H1 (cell line): ENCODE results near the gene COL25A1. TPM values are rescaled to one million over a fixed set of nuclear protein-coding genes. Genes with fewer than 3 reads are reported as not detected.

ENCODE experiments used
- CTCF ChIA-PET: fragments of 300-600 bp; sonication (Branson Sonifier 250); formaldehyde crosslinking; loops from one replicate; lab custom pipeline; 2021; ENCODE audit not compliant: partially characterized antibody; lab: Charles Lee
- POLR2A ChIA-PET: fragments of 300-600 bp; sonication (Branson Sonifier 250); formaldehyde crosslinking; loops from one replicate; lab custom pipeline; 2021; ENCODE audit warnings: inconsistent platforms; ENCODE audit not compliant: partially characterized antibody; lab: Charles Lee
- DNase-seq, 2 experiments: peaks; one replicate each; pipeline versions ENCODE4 v3.0.0 to v3.0.0-alpha.2; 2010 to 2022; ENCODE audit warnings: low spot score in 2 of 2, low read depth in 1 of 2, mixed read lengths in 1 of 2
- FAIRE-seq: peaks from 2 replicates; lab custom pipeline; 2011; peaks lifted over from hg19 to GRCh38; lab: Jason Lieb, UNC
- H2AFZ ChIP-seq: 2 replicates; pipeline ENCODE4 v1.8.1; 2012; ENCODE audit warnings: low read length, inconsistent platforms
- H2AK5ac ChIP-seq: 2 replicates; pipeline ENCODE4 v1.6.1; 2013; ENCODE audit warnings: low read depth, low read length
- H2BK120ac ChIP-seq: replicated peaks from 2 replicates; pipeline ENCODE3; 2013; ENCODE audit warnings: low read depth, low read length, inconsistent platforms
- H2BK12ac ChIP-seq: 2 replicates; pipeline ENCODE4 v1.6.1; 2013; ENCODE audit warnings: low read depth, low read length
- H2BK15ac ChIP-seq: 2 replicates; pipeline ENCODE4 v1.6.1; 2013; ENCODE audit warnings: low read length
- H2BK20ac ChIP-seq: 2 replicates; pipeline ENCODE4 v1.6.1; 2013; ENCODE audit warnings: low read length
- H2BK5ac ChIP-seq: 2 replicates; pipeline ENCODE4 v1.6.1; 2013; ENCODE audit warnings: low read depth, low read length
- H3K14ac ChIP-seq: 2 replicates; pipeline ENCODE4 v1.6.1; 2013; ENCODE audit warnings: inconsistent platforms; ENCODE audit not compliant: insufficient read length
- H3K18ac ChIP-seq: 2 replicates; pipeline ENCODE4 v1.6.1; 2013; ENCODE audit warnings: low read length; ENCODE audit errors: extremely low read depth
- H3K23ac ChIP-seq: 2 replicates; pipeline ENCODE4 v1.6.1; 2013; ENCODE audit warnings: inconsistent platforms; ENCODE audit not compliant: insufficient read length
- H3K23me2 ChIP-seq: 2 replicates; pipeline ENCODE4 v1.6.1; 2013; ENCODE audit warnings: low read depth, low read length
- H3K27ac ChIP-seq: 2 replicates; pipeline ENCODE4 v1.6.1; 2011; ENCODE audit warnings: low read depth, low read length, inconsistent platforms
- H3K27me3 ChIP-seq, 4 experiments: replicated peaks in 1 of 4; 1 replicate in 1 of 4; 2 replicates in 3 of 4; pipeline versions ENCODE4 v1.6.1 to v1.8.1; 2011 to 2013; ENCODE audit warnings: low read length in 3 of 4, mild to moderate bottlenecking in 3 of 4, inconsistent platforms in 2 of 4, mixed read lengths in 2 of 4, moderate library complexity in 1 of 4; ENCODE audit not compliant: control insufficient read depth in 3 of 4, insufficient read depth in 3 of 4; ENCODE audit errors: extremely low read depth in 1 of 4
- H3K36me3 ChIP-seq, 4 experiments: 2 replicates each; pipeline versions ENCODE4 v1.6.1 to v1.8.1; 2011 to 2013; ENCODE audit warnings: mild to moderate bottlenecking in 4 of 4, low read length in 3 of 4, moderate library complexity in 2 of 4, control low read depth in 1 of 4, inconsistent platforms in 1 of 4; ENCODE audit not compliant: insufficient read depth in 4 of 4, control insufficient read depth in 2 of 4
- H3K4ac ChIP-seq: replicated peaks from 2 replicates; pipeline ENCODE3; 2013; ENCODE audit warnings: low read length, low read depth, mixed read lengths, inconsistent platforms; ENCODE audit not compliant: insufficient read length
- H3K4me1 ChIP-seq, 4 experiments: replicated peaks in 1 of 4; 1 replicate in 1 of 4; 2 replicates in 3 of 4; pipeline versions ENCODE4 v1.6.1 to v1.8.1; 2011 to 2013; ENCODE audit warnings: low read length in 3 of 4, inconsistent platforms in 2 of 4, mixed read lengths in 1 of 4; ENCODE audit not compliant: insufficient read depth in 4 of 4, control insufficient read depth in 3 of 4
- H3K4me2 ChIP-seq, 2 experiments: 2 replicates each; pipeline versions ENCODE4 v1.6.1 to v1.8.1; 2011 to 2013; ENCODE audit warnings: low read depth in 2 of 2, low read length in 2 of 2, control low read depth in 1 of 2, inconsistent platforms in 1 of 2, mild to moderate bottlenecking in 1 of 2; ENCODE audit not compliant: insufficient read depth in 1 of 2
- H3K4me3 ChIP-seq, 4 experiments: fragments of 200-600, 300-600 bp in 1 of 4; sonication (generic), shearing (Covaris generic), sonication (Bioruptor Twin) in 1 of 4; 2 replicates each; pipeline versions ENCODE4 v1.5.1 to v1.8.1; 2011 to 2016; ENCODE audit warnings: low read length in 4 of 4, low read depth in 3 of 4, control low read depth in 2 of 4, inconsistent platforms in 2 of 4, mild to moderate bottlenecking in 2 of 4, mixed read lengths in 1 of 4, moderate library complexity in 1 of 4; ENCODE audit not compliant: insufficient read depth in 2 of 4; ENCODE audit errors: extremely low read depth in 1 of 4
- H3K56ac ChIP-seq: replicated peaks from 2 replicates; pipeline ENCODE3; 2013; ENCODE audit warnings: low read depth, mild to moderate bottlenecking, mixed read lengths, low read length, inconsistent platforms; ENCODE audit not compliant: insufficient read length
- H3K79me1 ChIP-seq: 2 replicates; pipeline ENCODE4 v1.6.1; 2013; ENCODE audit warnings: low read depth, low read length, control low read depth
- H3K79me2 ChIP-seq, 2 experiments: 2 replicates each; pipeline versions ENCODE4 v1.6.1 to v1.8.1; 2012 to 2013; ENCODE audit warnings: low read length in 2 of 2, mild to moderate bottlenecking in 2 of 2, inconsistent platforms in 1 of 2; ENCODE audit not compliant: insufficient read depth in 2 of 2, control insufficient read depth in 1 of 2
- H3K9ac ChIP-seq, 4 experiments: replicated peaks in 1 of 4; 1 replicate in 1 of 4; 2 replicates in 3 of 4; pipeline versions ENCODE4 v1.6.1 to v1.8.1; 2011 to 2013; ENCODE audit warnings: low read depth in 3 of 4, low read length in 3 of 4, control low read depth in 2 of 4, mild to moderate bottlenecking in 2 of 4, moderate library complexity in 2 of 4, inconsistent platforms in 1 of 4; ENCODE audit errors: extremely low read depth in 1 of 4
- H3K9me3 ChIP-seq, 2 experiments: 2 replicates each; pipeline versions ENCODE4 v1.6.1 to v1.8.1; 2012 to 2013; ENCODE audit warnings: mild to moderate bottlenecking in 2 of 2, moderate library complexity in 2 of 2, control low read depth in 1 of 2, inconsistent platforms in 1 of 2, low read depth in 1 of 2, low read length in 1 of 2, mixed read lengths in 1 of 2; ENCODE audit not compliant: insufficient read depth in 2 of 2
- H4K20me1 ChIP-seq, 2 experiments: replicated peaks in 1 of 2; 2 replicates each; pipeline versions ENCODE3 to v1.8.1; 2011 to 2013; ENCODE audit warnings: inconsistent platforms in 2 of 2, low read length in 2 of 2, mild to moderate bottlenecking in 1 of 2; ENCODE audit not compliant: insufficient read depth in 2 of 2, control insufficient read depth in 1 of 2
- H4K5ac ChIP-seq: 2 replicates; pipeline ENCODE4 v1.6.1; 2013; ENCODE audit warnings: low read length, low read depth, mixed read lengths, inconsistent platforms; ENCODE audit not compliant: insufficient read length
- H4K8ac ChIP-seq: 2 replicates; pipeline ENCODE4 v1.8.0; 2013; ENCODE audit warnings: mild to moderate bottlenecking, moderate library complexity, low read length, inconsistent platforms; ENCODE audit not compliant: insufficient read depth; ENCODE audit errors: extremely low read depth
- H4K91ac ChIP-seq: replicated peaks from 2 replicates; pipeline ENCODE3; 2013; ENCODE audit warnings: low read length, mixed read lengths, inconsistent platforms; ENCODE audit not compliant: insufficient read length
- CBX8 ChIP-seq: fragments of 300-800, 300-1000 bp; sonication (generic); IDR thresholded peaks from 2 replicates; pipeline ENCODE4 v1.7.1; 2016; ENCODE audit warnings: low read depth, low read length, borderline replicate concordance
- EZH2 ChIP-seq: fragments of 200-600 bp; sonication (generic); IDR thresholded peaks from 2 replicates; pipeline ENCODE4 v1.7.1; 2012; ENCODE audit warnings: low read depth, mild to moderate bottlenecking, moderate library complexity, low read length, inconsistent platforms; ENCODE audit not compliant: severe bottlenecking
- FOSL1 ChIP-seq: IDR thresholded peaks from 2 replicates; pipeline ENCODE4 v1.6.1; 2011; ENCODE audit warnings: mild to moderate bottlenecking, low read depth, low read length, moderate library complexity; ENCODE audit not compliant: insufficient read depth
- NRF1 ChIP-seq: IDR thresholded peaks from 2 replicates; pipeline ENCODE4 v1.6.1; 2011; ENCODE audit warnings: mild to moderate bottlenecking, low read depth, low read length, improper control_type of control experiment
- RFX5 ChIP-seq: IDR thresholded peaks from 2 replicates; pipeline ENCODE4 v1.6.1; 2011; ENCODE audit warnings: low read depth, low read length, improper control_type of control experiment, borderline replicate concordance
- SIX5 ChIP-seq: IDR thresholded peaks from 2 replicates; pipeline ENCODE4 v1.6.1; 2011; ENCODE audit warnings: mild to moderate bottlenecking, low read depth, low read length
- SP1 ChIP-seq: IDR thresholded peaks from 2 replicates; pipeline ENCODE4 v1.6.1; 2011; ENCODE audit warnings: low read depth, low read length
- TBP ChIP-seq: IDR thresholded peaks from 2 replicates; pipeline ENCODE4 v1.6.1; 2011; ENCODE audit warnings: low read depth, low read length, improper control_type of control experiment
- WGBS, 2 experiments: shearing (Covaris generic) in 1 of 2; methylation state at CpG; one replicate each; pipeline versions ENCODE4 v1.1.6 to v1.1.7; 2013 to 2015; ENCODE audit warnings: low lambda C conversion rate in 2 of 2, mixed read lengths in 2 of 2, inconsistent platforms in 1 of 2, low coverage in 1 of 2, missing lambda C conversion rate in 1 of 2; ENCODE audit not compliant: insufficient replicate concordance in 2 of 2, insufficient coverage in 1 of 2, insufficient read length in 1 of 2; ENCODE audit errors: extremely low coverage in 1 of 2, missing lambda C conversion rate in 1 of 2; 5-methylcytosine and 5-hydroxymethylcytosine counted together
- polyA plus RNA-seq, 7 experiments: library from polyadenylated mRNA; depleted of rRNA in 3 of 7; stranded (reverse) in 5 of 7; unstranded in 2 of 7; fragments of >200 nt in 5 of 7; fragments of 200-250 nt in 2 of 7; gene quantifications; 1 replicate in 5 of 7; 2 replicates in 1 of 7; 4 replicates in 1 of 7; pipeline versions ENCODE4 v1.2.1 to v1.2.3, GENCODE V29; 2011 to 2013; ENCODE audit warnings: missing spikeins in 2 of 7, mixed read lengths in 2 of 7
- total RNA-seq: library from RNA; stranded (reverse); fragmentation: NEBNext Ultra II Directional; extraction: Animal tissue kit (Norgen Biotek cat#: 25700); gene quantifications from 2 replicates; pipeline ENCODE4 v1.2.1, GENCODE V29; 2021

Gene COL25A1
- total and polyA plus RNA-seq, 2 of the 8 experiments (the other 6 are each of a cell fraction or from before 2014, with no cell fraction given): 1.1 to 8.3 TPM

DNA sequence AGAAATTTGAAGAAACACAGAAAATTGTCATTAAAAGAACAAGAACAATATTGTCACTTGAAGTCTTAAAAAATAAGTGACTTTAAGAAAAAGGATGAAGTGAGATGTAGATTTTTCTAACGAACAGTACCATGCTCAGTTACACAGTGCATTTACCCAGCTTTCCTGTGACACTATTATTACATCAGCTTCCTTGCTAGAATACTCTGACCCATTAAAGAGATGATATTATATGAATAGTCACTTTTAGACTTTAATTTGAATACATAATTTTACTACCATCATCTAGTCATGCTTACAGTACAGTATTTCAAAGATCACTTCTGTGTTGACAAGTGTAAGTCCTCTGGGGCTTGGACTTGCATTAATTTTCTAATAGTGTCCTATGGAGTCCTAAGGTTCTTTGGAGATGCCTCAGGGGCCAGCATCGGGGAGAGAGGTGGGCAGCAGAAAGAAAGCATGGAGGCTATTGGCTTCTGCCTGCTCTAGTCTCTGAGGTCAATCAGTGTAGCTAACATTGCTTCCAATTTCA lies 10.7 kb downstream of the COL25A1 start:
- TF ChIP-seq SIX5 (no peak), FOSL1 (no peak), NRF1 (no peak), CBX8 (no peak), RFX5 (no peak), TBP (no peak), EZH2 (no peak), SP1 (no peak)
- TF ChIP-seq, all 59 proteins: peak for 0

More for the DNA sequence above, 10.7 kb downstream of the COL25A1 start:
- no peak overlapping the region for H2BK15ac ChIP-seq
- H2AFZ ChIP-seq: no peak overlapping the region
- no peak overlapping the region for H3K18ac ChIP-seq
- no peak overlapping the region for H3K4me2 ChIP-seq
- no peaks in the 10 kb centered on the region for H3K23me2 ChIP-seq
- ChIA-PET CTCF (interaction anchor here (0.6 to 2.6 kb wide), 4 partner anchors 10 to 459 kb away, joined by 3 to 7 read pairs (median 6); no protein-coding TSS in a partner anchor), POLR2A (interaction anchor here (1.9 kb wide), 1 partner anchor 11 kb away, joined by 5 read pairs; the partner anchor contains the start of gene COL25A1)
- H3K4ac ChIP-seq: no peak overlapping the region
- no peaks in the 10 kb centered on the region for H3K79me1 ChIP-seq
- H4K20me1 ChIP-seq: no peaks in the 10 kb centered on the region
- no peak overlapping the region for H2BK20ac ChIP-seq
- H3K56ac ChIP-seq: no peak overlapping the region
- H3K4me3 ChIP-seq: no peak overlapping the region
- H2BK12ac ChIP-seq: no peak overlapping the region
- no peak overlapping the region for H2AK5ac ChIP-seq
- H3K23ac ChIP-seq: no peak overlapping the region
- no peak overlapping the region for H3K14ac ChIP-seq
- H4K91ac ChIP-seq: no peak overlapping the region
- 89% methylated on average over 2 of the region's 2 CpGs; no CpG with 5 or more reads in 1 of the 2 experiments for WGBS, 2 experiments
- no peak overlapping the region for H3K27ac ChIP-seq
- no peaks in the 10 kb centered on the region for H3K4me1 ChIP-seq
- no peak overlapping the region for H2BK5ac ChIP-seq
- H3K9me3 ChIP-seq: no peaks in the 10 kb centered on the region
- no peak for DNase-seq
- no peak overlapping the region for H4K8ac ChIP-seq
- no peak overlapping the region for H4K5ac ChIP-seq
- no peak for FAIRE-seq
- no peaks in the 10 kb centered on the region for H3K36me3 ChIP-seq
- no peaks in the 10 kb centered on the region for H3K79me2 ChIP-seq
- no peak overlapping the region for H2BK120ac ChIP-seq
- H3K9ac ChIP-seq: no peak overlapping the region
- no peaks in the 10 kb centered on the region for H3K27me3 ChIP-seq
